Measurements from ENCODE around the gene HDDC3.

Gene HDDC3, protein sequence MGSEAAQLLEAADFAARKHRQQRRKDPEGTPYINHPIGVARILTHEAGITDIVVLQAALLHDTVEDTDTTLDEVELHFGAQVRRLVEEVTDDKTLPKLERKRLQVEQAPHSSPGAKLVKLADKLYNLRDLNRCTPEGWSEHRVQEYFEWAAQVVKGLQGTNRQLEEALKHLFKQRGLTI

DNA sequence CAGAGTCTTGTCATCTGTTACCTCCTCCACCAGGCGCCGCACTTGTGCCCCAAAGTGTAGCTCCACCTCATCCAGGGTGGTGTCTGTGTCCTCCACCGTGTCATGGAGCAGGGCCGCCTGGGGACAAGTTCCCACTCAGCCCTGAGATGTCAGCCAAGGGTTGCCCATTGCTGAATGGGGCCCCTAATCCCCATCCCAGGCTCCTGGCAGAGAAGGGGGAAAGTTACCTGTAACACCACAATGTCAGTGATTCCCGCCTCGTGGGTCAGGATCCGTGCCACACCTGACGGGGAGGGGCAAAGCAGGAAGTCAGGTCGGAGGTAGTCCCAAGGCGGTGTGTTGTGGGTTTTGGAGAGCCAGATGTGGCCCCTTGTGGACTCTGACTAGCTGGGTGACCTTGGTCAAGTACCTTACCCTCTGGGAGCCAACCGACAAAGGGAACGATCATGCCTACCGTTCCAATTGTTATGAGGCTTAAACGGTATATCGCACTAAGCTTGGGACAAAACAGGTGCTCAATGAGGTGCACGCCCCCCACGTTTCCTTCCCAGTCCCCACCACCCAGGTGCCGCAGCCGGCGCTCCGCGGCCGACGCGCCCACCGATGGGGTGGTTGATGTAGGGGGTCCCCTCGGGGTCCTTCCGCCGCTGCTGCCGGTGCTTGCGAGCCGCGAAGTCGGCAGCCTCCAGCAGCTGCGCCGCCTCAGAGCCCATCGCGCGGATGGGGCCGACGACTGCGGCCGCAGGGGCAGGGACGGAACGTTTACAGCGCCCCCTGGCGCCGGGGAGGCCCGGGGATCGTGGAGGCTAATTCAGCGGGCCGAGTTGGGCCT is at the start of gene HDDC3:
Gene HDDC3 (minus strand): TSS at position 722 of the 832 bp plus-strand sequence. CDS start 9 bp downstream, at position 713.
- peak; percentile 60 for DNase-seq (ENCODE audit: low read depth)

DNA sequence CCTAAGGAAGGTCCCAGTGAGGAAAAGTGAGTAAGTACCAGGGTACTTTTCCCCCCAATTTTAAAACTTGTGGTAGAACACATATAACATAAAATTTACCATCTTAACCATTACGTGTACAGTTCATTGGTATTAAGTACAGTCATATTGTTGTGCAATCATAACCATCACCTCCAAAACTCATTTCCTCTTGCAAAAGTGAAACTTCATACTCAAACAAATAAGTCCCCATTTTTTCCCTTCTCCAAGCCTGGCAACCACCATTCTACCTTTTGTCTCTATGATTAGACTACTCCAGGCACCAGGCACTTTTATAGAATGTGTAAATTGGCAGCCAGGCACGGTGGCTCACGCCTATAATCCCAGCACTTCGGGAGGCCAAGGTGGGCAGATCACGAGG is 49.8 kb upstream of the HDDC3 start:
- DNase-seq (ENCODE audit: low read depth), result no peak

GRCh38 chr15:90981681-90982080 is 49.3 kb upstream of the HDDC3 start:
- no peak for DNase-seq (ENCODE audit: low read depth)

GRCh38 chr15:90979582-90979981 is 47.2 kb upstream of the HDDC3 start:
- DNase-seq (ENCODE audit: low read depth), result no peak

DNA sequence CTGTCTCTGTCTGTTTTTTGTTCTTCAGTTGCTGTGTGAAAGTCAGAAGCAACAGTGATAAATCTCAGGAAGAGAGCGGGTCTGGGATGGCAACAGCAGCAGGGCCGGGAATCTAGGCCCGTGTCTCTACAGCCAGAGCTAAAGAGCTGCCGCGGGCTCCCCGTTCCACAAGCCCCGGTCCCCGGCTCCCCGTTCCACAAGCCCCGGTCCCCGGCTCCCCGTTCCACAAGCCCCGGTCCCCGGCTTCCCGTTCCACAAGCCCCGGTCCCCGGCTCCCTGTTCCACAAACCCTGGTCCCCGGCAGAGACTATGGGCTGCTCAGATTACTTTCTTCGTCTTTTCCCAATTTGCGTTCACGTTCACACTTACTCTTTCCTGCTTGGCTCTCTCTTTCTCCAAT is 41.9 kb upstream of the HDDC3 start:
- no peak for DNase-seq (ENCODE audit: low read depth)

GRCh38 chr15:90972133-90972532 is 39.8 kb upstream of the HDDC3 start:
- DNase-seq (ENCODE audit: low read depth), result no peak

- no peak for DNase-seq (ENCODE audit: low read depth)
Measured at GRCh38 chr15:90970274-90970673, 37.9 kb upstream of the HDDC3 start.

GRCh38 chr15:90968434-90968833 is 36.1 kb upstream of the HDDC3 start:
- no peak for DNase-seq (ENCODE audit: low read depth)

DNA sequence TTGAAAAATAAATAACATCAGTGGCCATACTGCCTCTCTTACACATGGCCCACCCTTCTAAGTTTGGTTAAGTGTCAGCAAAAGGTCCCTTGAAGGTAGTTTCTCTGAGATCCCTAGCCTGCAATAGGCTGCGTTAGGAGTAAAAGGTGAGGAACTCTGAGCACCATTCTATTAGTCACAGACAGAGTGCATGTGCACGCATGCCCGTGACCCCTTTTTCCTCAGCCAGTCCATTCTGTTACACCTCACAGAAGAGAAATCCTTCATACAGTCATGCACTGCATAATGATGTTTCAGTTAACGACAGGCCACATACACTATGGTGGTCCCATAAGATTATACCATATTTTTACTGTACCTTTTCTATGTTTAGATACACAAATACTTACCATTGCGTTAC is 34.9 kb upstream of the HDDC3 start:
- DNase-seq (ENCODE audit: low read depth), result no peak

GRCh38 chr15:90966262-90966661 is 33.9 kb upstream of the HDDC3 start:
- no peak for DNase-seq (ENCODE audit: low read depth)

DNA sequence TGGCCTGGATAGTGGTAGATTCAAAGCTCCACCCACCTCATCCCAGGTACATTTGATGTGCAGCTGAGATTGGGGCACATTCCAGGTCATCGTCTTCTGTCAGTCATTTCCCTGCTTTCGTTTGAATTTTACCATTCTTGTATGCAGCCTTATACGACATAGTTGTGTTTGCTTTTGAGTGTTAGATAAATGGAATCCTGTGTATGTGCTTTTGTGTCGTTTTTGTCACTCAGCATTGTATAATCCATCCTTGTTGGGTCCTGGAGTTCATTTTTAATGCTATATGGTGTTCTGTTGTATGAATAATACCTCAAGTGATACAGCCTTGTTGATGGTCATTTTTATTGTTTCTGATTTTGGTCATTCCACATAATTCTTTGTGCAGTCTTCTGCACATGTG is 29.7 kb upstream of the HDDC3 start:
- DNase-seq (ENCODE audit: low read depth), result no peak

- DNase-seq (ENCODE audit: low read depth), result no peak
Measured at GRCh38 chr15:90960298-90961091, 28.1 kb upstream of the HDDC3 start.

GRCh38 chr15:90959894-90960293 is 27.5 kb upstream of the HDDC3 start:
- DNase-seq (ENCODE audit: low read depth), result peak; percentile 10

DNA sequence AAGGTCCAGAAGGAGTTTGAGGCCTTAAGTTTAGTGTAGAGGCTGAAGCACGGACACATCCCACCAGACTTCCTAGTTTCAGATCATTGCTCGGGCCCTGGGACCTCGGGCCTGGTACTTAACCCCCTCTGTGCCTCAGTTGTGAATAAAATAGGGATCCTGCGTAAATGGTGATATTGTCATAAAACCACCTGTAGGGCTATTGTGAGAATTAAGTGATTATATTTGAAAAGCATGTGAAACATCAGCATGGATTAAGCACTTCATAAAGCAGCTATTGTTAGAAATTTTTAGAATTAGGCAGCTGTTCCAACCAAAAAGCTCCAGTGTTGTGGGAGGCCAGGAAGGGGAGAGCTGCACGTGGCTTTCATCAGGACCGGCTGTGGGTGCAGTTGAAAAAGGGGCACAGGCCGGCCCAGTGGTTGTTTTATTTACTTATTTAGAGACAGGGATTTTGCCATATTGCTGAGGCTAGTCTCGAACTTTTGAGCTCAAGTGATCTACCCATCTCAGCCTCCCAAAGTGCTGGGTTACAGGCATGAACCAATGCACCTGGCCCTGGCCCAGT is 26.8 kb upstream of the HDDC3 start:
- DNase-seq (ENCODE audit: low read depth), result no peak

GRCh38 chr15:90957791-90958190 is 25.4 kb upstream of the HDDC3 start:
- DNase-seq (ENCODE audit: low read depth), result no peak

DNA sequence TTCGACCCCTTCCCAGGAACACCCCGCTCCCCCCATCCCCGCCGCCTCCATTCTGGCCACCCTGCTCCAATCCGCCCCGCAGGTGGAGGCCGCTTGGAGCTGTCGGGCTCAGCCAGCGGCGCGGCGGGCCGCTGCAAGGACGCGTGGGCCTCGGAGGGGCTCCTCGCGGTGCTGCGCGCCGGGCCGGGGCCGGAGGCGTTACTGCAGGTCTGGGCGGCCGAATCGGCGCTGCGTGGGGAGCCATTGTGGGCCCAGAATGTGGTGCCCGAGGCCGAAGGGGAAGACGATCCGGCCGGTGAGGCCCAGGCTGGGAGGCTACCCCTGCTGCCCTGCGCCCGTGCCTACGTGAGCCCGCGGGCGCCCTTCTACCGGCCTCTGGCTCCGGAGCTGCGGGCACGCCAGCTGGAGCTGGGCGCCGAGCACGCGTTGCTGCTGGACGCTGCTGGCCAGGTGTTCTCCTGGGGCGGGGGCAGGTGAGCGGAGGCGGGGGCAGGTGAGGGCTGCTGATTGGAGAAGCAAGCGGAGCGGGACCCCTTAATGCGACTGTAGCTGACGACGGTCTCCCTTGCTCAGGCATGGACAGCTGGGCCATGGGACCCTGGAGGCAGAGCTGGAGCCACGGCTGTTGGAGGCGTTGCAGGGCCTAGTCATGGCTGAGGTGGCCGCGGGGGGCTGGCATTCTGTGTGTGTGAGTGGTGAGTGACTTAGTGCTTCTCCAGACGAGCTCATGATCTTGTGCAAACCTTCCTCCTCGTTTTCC is 24.9 kb upstream of the HDDC3 start:
- no peak for DNase-seq (ENCODE audit: low read depth)

GRCh38 chr15:90956274-90957030 is 24.1 kb upstream of the HDDC3 start:
- peak; percentile 48 for DNase-seq (ENCODE audit: low read depth)

DNA sequence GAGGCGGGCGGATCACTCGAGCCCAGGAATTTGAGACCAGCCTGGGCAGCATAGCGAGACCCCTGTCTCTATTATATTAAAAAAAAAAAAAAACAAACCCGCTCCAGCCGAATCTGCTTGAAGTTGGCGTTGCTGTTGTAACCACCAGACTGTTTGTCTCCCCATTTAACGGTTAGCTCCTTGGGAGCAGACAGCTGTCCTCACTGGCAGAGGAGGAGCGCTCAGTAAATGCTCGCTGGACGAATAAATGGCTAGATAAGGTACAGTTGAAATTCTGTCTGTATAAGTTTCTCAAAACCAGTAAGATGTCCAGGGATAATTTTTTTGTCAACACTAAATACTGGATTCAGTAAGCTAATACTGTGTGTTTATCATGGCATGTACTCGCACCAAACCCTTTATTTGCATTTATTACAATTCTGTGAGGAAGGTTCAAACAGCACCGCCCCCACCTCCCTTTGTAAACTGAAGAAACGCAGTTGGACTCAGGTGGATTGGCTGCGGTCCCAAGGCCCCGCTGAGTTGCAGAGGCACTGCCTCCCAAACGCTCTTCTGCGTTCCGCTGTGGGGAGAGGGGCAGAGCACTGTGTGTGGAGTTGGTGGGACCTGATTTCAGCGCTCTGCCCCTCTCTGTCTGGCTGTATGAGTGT is 23.4 kb upstream of the HDDC3 start:
- no peak for DNase-seq (ENCODE audit: low read depth)

DNA sequence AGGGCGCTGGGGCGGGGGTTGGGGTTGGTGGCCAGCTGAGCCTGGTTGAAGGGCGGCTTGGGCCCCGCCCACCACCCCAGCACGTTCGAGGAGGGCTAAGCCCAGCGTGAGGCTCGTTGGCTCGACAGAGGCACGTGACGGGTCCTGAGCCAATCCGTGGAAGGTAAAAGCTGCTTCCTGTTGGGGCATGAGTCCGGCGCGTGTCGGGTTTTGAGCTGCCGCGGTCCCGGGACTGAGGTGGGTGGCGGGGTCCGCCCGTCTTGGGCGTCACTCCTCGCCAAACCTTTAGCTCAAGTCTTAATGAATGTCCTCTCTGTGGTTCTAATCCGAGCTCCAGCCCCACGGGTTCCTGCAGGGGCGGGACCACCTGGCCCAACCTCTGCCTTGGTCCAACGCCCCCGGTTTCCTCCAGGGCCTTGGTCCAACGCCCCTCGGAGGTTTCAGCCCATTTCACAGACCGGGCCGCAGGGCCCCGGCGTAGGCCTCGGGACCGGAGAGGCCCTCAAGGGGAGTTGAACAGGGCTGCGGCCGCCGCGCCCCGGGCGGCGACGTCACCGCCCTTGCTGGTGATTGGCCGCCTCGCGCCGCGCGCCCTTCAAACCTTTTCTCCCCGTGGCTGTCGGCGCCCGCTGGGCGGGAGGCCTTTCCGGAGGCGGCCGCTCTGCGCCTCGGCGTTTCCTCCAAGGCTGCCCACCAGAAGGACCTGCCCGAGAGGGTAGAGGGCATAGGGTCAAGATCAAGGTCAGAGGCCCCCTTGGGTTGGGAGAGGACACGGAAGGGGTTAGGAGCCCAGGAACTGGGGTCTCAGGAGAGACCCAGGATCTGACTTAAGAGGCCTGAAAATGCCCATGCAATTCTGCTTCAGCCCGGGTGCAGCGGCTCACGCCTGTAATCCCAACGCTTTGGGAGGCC is 22.6 kb upstream of the HDDC3 start, which contains the start of gene RCCD1:
Gene RCCD1 (plus strand): TSS at position 173 of the 912 bp plus-strand sequence. CDS start 1,851 bp downstream, outside the sequence.
- peak; percentile 93 for DNase-seq (ENCODE audit: low read depth)
